ENCODE measurements around the gene ATP5IF1.

Gene ATP5IF1

GRCh38 chr1:28243685-28244311 is 7.9 kb downstream of the ATP5IF1 start:
- no peak overlapping the region for H2AFZ ChIP-seq (ENCODE audit: low read length)
- H3K9me3 ChIP-seq (replicated peaks; ENCODE audit: insufficient read depth, low read length): no peaks in the 10 kb centered on the region
- H3K4me2 ChIP-seq (ENCODE audit: low read depth, low read length): peak overlapping the region; percentile 9; the same call in 1 of the 2 replicates
- H3K36me3 ChIP-seq (replicated peaks; ENCODE audit: insufficient read depth, low read length): no peaks in the 10 kb centered on the region
- H3F3A ChIP-seq (ENCODE audit: insufficient read depth, low read length): peaks cover 47% of the 10 kb centered on the region
- no peak overlapping the region for H3K9ac ChIP-seq (ENCODE audit: low read length)
- no peak for DNase-seq
- peaks cover 31% of the 10 kb centered on the region for H3K4me1 ChIP-seq (ENCODE audit: low read length)
- H3K9me2 ChIP-seq (replicated peaks; ENCODE audit: insufficient read depth, low read length): no peaks in the 10 kb centered on the region
- TF ChIP-seq EZH2 (optimal IDR thresholded peaks at IDR 0.05; ENCODE audit: low read depth, low read length): no peak
- TF ChIP-seq CTCF (IDR thresholded peaks at IDR 0.05; ENCODE audit: low read length): no peak
- TF ChIP-seq EZH2phosphoT487 (IDR thresholded peaks at IDR 0.05; ENCODE audit: low read length): no peak
- no peak overlapping the region for H3K4me3 ChIP-seq (ENCODE audit: low read length)
- H3K79me2 ChIP-seq (ENCODE audit: low read length): 0 out of 2 replicates have a peak, but pooled peaks cover 2% of the 10 kb centered on the region
- no peaks in the 10 kb centered on the region for H4K20me1 ChIP-seq (ENCODE audit: insufficient read depth, low read length)
- no peaks in the 10 kb centered on the region for H3K27me3 ChIP-seq (replicated peaks; ENCODE audit: insufficient read depth, low read length)
- peak overlapping the region; percentile 89; the same call in 1 of the 2 replicates for H3K27ac ChIP-seq (ENCODE audit: low read length)

DNA sequence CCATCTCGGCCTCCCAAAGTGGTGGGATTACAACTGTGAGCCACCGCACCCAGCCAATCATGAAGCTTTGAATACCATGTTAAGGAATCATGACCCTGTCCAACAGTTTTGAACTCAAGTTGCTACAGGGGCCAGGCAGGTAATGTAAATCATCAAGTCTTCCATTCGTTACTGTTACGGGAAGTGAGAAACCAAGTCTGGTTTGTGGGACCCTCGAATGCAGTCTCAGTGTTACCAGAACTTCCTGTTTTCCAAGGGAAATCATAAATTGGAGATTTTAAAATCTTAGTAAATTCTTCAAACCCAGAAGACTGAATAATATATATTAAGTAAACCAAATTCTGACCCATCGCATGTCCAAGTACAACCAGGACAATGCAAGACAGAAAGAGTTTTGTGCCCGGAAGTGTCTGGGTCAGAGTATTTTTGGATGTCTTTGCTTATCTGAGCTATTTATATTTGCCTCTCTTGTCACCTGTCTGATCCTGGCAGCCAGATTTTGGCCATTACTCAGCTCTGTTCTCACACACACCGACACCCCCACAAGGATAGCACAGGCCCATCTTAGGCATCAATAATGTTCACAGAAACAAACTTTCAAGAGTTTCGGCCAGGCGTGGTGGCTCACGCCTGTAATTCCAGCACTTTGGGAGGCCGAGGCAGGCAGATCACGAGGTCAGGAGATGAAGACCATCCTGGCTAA is 8.8 kb downstream of the ATP5IF1 start:
- Histone ChIP-seq H3K79me2 (ENCODE audit: low read length) (no peaks in the 10 kb centered on the region), H3K4me1 (ENCODE audit: low read length) (peaks cover 40% of the 10 kb centered on the region), H4K20me1 (ENCODE audit: insufficient read depth, low read length) (no peaks in the 10 kb centered on the region), H3K36me3 (replicated peaks; ENCODE audit: insufficient read depth, low read length) (no peaks in the 10 kb centered on the region), H3F3A (ENCODE audit: insufficient read depth, low read length) (peaks cover 56% of the 10 kb centered on the region), H3K27me3 (replicated peaks; ENCODE audit: insufficient read depth, low read length) (no peaks in the 10 kb centered on the region), H3K27ac (ENCODE audit: low read length) (peak overlapping the region; percentile 89), H3K9me3 (replicated peaks; ENCODE audit: insufficient read depth, low read length) (no peaks in the 10 kb centered on the region), H3K4me2 (ENCODE audit: low read depth, low read length) (peak overlapping the region; percentile 56), H2AFZ (ENCODE audit: low read length) (peak overlapping the region; percentile 4; the same call in 1 of the 2 replicates), H3K9ac (ENCODE audit: low read length) (peak overlapping the region; percentile 58), H3K9me2 (replicated peaks; ENCODE audit: insufficient read depth, low read length) (no peaks in the 10 kb centered on the region), H3K4me3 (ENCODE audit: low read length) (peak overlapping the region; percentile 4; the same call in 1 of the 2 replicates)
- DNase-seq: peak; percentile 74
- TF ChIP-seq CTCF (IDR thresholded peaks at IDR 0.05; ENCODE audit: low read length): no peak
- TF ChIP-seq EZH2phosphoT487 (IDR thresholded peaks at IDR 0.05; ENCODE audit: low read length): no peak
- TF ChIP-seq EZH2 (optimal IDR thresholded peaks at IDR 0.05; ENCODE audit: low read depth, low read length): no peak

- Histone ChIP-seq H2AFZ (ENCODE audit: low read length) (no peak overlapping the region), H3K4me3 (ENCODE audit: low read length) (peak overlapping the region; percentile 56), H3K9me3 (replicated peaks; ENCODE audit: insufficient read depth, low read length) (no peaks in the 10 kb centered on the region), H3K79me2 (ENCODE audit: low read length) (no peaks in the 10 kb centered on the region), H3K9me2 (replicated peaks; ENCODE audit: insufficient read depth, low read length) (no peaks in the 10 kb centered on the region), H3K4me2 (ENCODE audit: low read depth, low read length) (peak overlapping the region; percentile 56), H3K27me3 (replicated peaks; ENCODE audit: insufficient read depth, low read length) (no peaks in the 10 kb centered on the region), H3K36me3 (replicated peaks; ENCODE audit: insufficient read depth, low read length) (no peaks in the 10 kb centered on the region), H3F3A (ENCODE audit: insufficient read depth, low read length) (peaks cover 61% of the 10 kb centered on the region), H3K4me1 (ENCODE audit: low read length) (peaks cover 46% of the 10 kb centered on the region), H4K20me1 (ENCODE audit: insufficient read depth, low read length) (no peaks in the 10 kb centered on the region), H3K27ac (ENCODE audit: low read length) (peak overlapping the region; percentile 89), H3K9ac (ENCODE audit: low read length) (peak overlapping the region; percentile 87)
- no peak for TF ChIP-seq EZH2phosphoT487 (IDR thresholded peaks at IDR 0.05; ENCODE audit: low read length)
- no peak for TF ChIP-seq CTCF (IDR thresholded peaks at IDR 0.05; ENCODE audit: low read length)
- TF ChIP-seq EZH2 (optimal IDR thresholded peaks at IDR 0.05; ENCODE audit: low read depth, low read length): no peak
- DNase-seq: peak; percentile 76
Observed at GRCh38 chr1:28246427-28246832, 10.5 kb downstream of the ATP5IF1 start.
